Hindlimb muscle (tissue), 1 donor: ENCODE results near the gene INHBB. TPM values are rescaled to one million over a fixed set of nuclear protein-coding genes. Genes with fewer than 3 reads are reported as not detected.

Source experiments
- DNase-seq: peaks from one replicate; pipeline ENCODE4 v3.0.0-alpha.2; 2013
- polyA plus RNA-seq: library from polyadenylated mRNA; unstranded; fragments of 120-200 nt; gene quantifications from one replicate; pipeline ENCODE4 v1.2.1, GENCODE V29; 2013; ENCODE audit not compliant: insufficient read length

INHBB gene
- polyA plus RNA-seq, 1 donor = 0.90 TPM

DNA sequence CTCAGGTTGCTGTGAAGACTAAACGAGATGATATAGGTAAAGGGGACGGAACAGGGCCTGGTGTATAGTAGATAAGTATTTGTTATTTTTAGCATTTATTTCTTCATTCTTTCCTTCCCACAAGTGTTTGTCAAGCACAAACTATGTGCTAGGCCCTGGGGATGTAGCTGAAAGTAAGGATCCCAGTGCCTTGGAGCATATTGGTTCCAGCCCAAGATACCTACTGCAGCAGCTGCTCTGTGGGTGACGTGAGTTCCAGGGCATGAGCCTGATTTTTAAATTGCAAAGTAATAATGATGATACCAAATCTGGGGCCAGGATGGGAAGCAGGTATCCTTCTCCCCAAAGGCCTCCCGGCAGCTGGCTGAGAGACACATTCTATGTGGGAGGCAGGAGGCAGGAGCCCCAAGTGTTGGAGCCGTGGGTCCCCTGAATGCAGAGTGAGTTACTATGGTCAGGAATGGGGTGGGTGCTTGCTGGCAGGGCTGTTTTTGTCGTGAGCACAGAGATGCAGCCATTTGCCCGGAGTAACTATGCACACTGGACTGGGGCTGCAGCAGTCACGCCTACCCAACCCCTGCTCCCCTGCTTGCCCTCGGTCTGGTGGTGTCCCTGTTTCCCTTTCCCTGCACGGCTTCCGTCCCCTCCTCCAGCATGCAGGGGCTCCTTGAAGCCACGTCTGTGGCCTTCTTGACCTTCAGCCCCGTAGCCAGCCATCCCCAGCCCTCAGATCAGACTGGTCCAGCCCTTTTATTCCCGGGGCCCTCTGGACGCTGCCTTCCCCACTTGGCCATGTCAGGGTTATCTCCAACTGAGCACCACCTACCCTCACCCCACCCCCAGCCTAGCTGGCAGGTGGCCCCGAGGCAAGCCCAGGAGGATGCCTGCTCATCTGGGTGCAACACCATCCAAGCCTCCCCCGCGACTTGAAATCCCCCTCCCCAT, 52.4 kb downstream of the INHBB start:
- no peak for DNase-seq

DNA sequence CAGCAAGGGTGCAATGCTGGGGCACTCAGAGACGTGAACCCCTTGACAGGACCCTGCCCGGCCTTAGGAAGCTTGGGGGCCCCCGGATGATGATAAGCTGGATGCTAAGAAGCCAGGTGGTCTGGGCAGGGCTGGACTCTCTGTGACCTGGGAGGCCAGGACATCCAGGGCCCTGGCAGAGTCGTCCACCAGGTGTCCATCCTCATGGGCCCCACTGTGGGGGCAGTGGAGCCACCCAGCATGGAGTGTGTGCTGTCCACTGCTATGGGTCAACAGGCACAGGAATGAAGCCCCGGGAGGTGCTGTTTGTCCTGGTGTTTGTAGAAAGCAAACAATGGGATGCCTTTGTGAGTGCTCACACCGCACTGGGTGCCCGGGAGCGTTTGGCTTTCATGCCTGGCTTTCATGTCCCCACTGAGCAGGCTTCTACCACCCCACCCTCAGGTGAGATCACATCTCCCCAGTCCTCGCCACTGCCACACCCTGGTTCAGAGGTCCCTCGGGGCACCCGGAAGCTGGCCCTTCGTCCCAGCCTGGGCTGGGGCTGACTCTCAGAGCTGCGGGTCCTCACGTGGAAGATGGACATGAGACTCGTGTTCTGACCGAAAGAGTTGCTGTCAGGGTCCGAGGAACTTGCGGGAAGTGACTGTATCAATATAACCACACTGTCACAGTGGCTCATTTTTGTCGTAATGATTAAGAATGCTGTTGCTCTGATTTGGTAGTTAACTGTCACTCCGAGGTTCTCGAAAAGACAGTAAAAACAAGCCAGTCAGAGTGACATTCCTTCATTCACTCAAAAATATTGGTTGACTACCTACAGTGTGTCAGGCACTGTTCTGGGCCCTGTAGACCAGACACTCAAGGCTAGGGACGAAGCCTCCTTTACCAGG, 53.3 kb downstream of the INHBB start:
- DNase-seq = no peak

DNA sequence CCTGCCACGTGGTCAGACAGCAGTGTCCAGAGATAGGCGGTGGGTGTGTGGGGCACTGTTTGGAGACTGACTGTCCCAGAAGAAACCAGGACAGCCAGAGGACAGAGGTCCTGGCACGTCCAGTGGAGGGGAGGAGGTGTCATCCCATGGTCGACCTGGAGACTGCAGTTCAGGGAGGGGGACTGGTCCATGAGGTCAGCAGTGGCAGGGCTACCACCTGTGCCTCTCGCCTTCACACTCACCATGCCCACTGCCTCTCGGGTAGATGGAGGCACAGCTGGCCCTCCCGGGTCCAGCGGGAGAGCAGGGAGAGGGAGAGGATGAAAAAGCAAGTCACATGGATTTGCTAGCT, 53.9 kb downstream of the INHBB start:
- DNase-seq = no peak

DNA sequence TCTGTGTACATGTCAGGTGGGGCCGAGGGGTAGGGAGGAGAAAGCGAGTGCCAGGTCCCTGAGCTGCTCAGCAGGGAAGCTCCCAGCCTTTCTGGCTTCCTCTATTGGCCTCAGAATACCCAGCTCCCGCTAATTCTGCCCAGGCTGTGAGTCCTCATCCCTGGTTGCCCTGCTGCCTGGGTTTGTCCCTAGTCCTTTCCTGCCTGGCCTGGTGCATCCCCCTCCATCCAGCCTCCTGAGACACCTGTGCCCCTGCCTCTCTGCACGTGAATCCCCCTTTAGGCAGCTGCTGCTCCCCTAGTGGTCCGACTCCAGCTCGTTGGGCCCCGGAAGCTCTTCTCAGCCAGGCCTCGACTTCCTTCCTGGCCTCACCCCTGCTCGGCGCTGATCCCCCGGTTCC, 54.6 kb downstream of the INHBB start:
- DNase-seq = no peak

Other genes starting within 250 kb of the INHBB start
- gene TMEM185B, start 122.7 kb upstream of the INHBB start, polyA plus RNA-seq = 16.7 TPM
- gene RALB, start 93.3 kb upstream of the INHBB start, polyA plus RNA-seq = 48.5 TPM